GM12878 (cell line): ENCODE results near the gene WNK1. TPM values are rescaled to one million over a fixed set of nuclear protein-coding genes. Genes with fewer than 3 reads are reported as not detected.

Experiments used
- ATAC-seq: fragments of 200-7000 bp; cut with Tn5 transposase; 3 replicates; pipeline ENCODE4 v1.9.1; 2020; ENCODE audit warnings: mild to moderate bottlenecking, moderate library complexity
- BruUV-seq: library from RNA; stranded (reverse); fragments of 400-500 nt; replicated peaks from 2 replicates; lab custom pipeline; 2021; lab: Mats Ljungman, UMichigan
- CTCF ChIA-PET: fragments of 300-600 bp; sonication (Branson Sonifier 250); formaldehyde crosslinking; extraction: SDS; loops from one replicate; lab custom pipeline; 2021; ENCODE audit warnings: inconsistent platforms; lab: Yijun Ruan, JAX
- POLR2A ChIA-PET: fragments of 350-600 bp; formaldehyde crosslinking; extraction: SDS; loops from one replicate; lab custom pipeline; 2021; ENCODE audit warnings: inconsistent platforms; lab: Charles Lee
- RAD21 ChIA-PET: fragments of 300-600 bp; sonication (Branson Sonifier 250); formaldehyde crosslinking; loops from one replicate; lab custom pipeline; 2023; ENCODE audit warnings: antibody characterized with exemption; ENCODE audit not compliant: unreplicated experiment; lab: Charles Lee
- SMC1A ChIA-PET: fragments of 300-600 bp; sonication (Branson Sonifier 250); formaldehyde crosslinking; loops from one replicate; lab custom pipeline; 2023; ENCODE audit not compliant: unreplicated experiment, uncharacterized antibody; lab: Charles Lee
- DNase-seq: peaks from one replicate; pipeline ENCODE4 v3.0.0-alpha.2; 2011; ENCODE audit warnings: low read depth, low spot score
- FAIRE-seq: peaks from 3 replicates; lab custom pipeline; 2011; peaks lifted over from hg19 to GRCh38; lab: Jason Lieb, UNC
- H2AFZ ChIP-seq: 2 replicates; pipeline ENCODE4 v1.6.0; 2011; ENCODE audit warnings: low read depth, low read length, control low read depth; ENCODE audit not compliant: control insufficient read depth
- H3K27ac ChIP-seq: 2 replicates; pipeline ENCODE4 v1.5.1; 2011; ENCODE audit warnings: control low read depth; ENCODE audit not compliant: control insufficient read depth, insufficient read depth
- H3K27me3 ChIP-seq, 2 experiments: replicated peaks in 1 of 2; 2 replicates each; pipeline versions ENCODE4 v1.6.0 to v1.6.1; 2011; ENCODE audit warnings: low read length in 1 of 2; ENCODE audit not compliant: control insufficient read depth in 2 of 2, insufficient read depth in 2 of 2
- H3K36me3 ChIP-seq, 2 experiments: 2 replicates each; pipeline ENCODE4 v1.5.1; 2011; ENCODE audit warnings: low read length in 1 of 2; ENCODE audit not compliant: control insufficient read depth in 2 of 2, insufficient read depth in 2 of 2
- H3K4me1 ChIP-seq: 2 replicates; pipeline ENCODE4 v1.6.1; 2011; ENCODE audit warnings: mild to moderate bottlenecking, low read length, moderate library complexity, mixed read lengths; ENCODE audit not compliant: control insufficient read depth, insufficient read depth
- H3K4me2 ChIP-seq: 2 replicates; pipeline ENCODE4 v1.6.0; 2011; ENCODE audit warnings: control low read depth; ENCODE audit not compliant: control insufficient read depth, insufficient read depth
- H3K4me3 ChIP-seq: fragments of 200-600 bp; sonication (generic); 2 replicates; pipeline ENCODE4 v1.5.1; 2016
- H3K79me2 ChIP-seq: 2 replicates; pipeline ENCODE4 v1.6.0; 2011; ENCODE audit warnings: low read length; ENCODE audit not compliant: control insufficient read depth, insufficient read depth
- H3K9ac ChIP-seq: 2 replicates; pipeline ENCODE4 v1.8.0; 2011; ENCODE audit warnings: low read length, control low read depth, mixed read lengths; ENCODE audit not compliant: control insufficient read depth, insufficient read depth
- H3K9me3 ChIP-seq: replicated peaks from 3 replicates; pipeline ENCODE4 v1.5.1; 2011; ENCODE audit warnings: mild to moderate bottlenecking, low read length; ENCODE audit not compliant: control insufficient read depth, insufficient read depth
- H4K20me1 ChIP-seq: 2 replicates; pipeline ENCODE4 v1.6.0; 2011; ENCODE audit not compliant: control insufficient read depth, insufficient read depth
- BACH1 ChIP-seq: fragments of 450-650 bp; IDR thresholded peaks from 2 replicates; pipeline ENCODE4 v1.6.1; 2017; ENCODE audit warnings: mild to moderate bottlenecking, borderline replicate concordance
- BHLHE40 ChIP-seq, 2 experiments: fragments of 450-650 bp in 1 of 2; IDR thresholded peaks; 2 replicates each; pipeline ENCODE4 v1.6.1; 2011 to 2017; ENCODE audit warnings: low read depth in 2 of 2, borderline replicate concordance in 1 of 2, improper control_type of control experiment in 1 of 2, low read length in 1 of 2, mild to moderate bottlenecking in 1 of 2
- BMI1 ChIP-seq: fragments of 450-650 bp; IDR thresholded peaks from 2 replicates; pipeline ENCODE4 v1.6.1; 2016; ENCODE audit warnings: mild to moderate bottlenecking, moderate library complexity, borderline replicate concordance
- CBX5 ChIP-seq: sonication (generic); IDR thresholded peaks from 2 replicates; pipeline ENCODE4 v1.6.1; 2016; ENCODE audit warnings: low read depth, moderate library complexity, mild to moderate bottlenecking, inconsistent platforms
- E4F1 ChIP-seq: fragments of 450-650 bp; IDR thresholded peaks from 2 replicates; pipeline ENCODE4 v1.6.1; 2018; ENCODE audit warnings: borderline replicate concordance, mild to moderate bottlenecking; ENCODE audit not compliant: partially characterized antibody
- EP300 ChIP-seq, 2 experiments: fragments of 150-350 bp in 1 of 2; IDR thresholded peaks; 2 replicates each; pipeline ENCODE4 v1.6.1; 2011 to 2012; ENCODE audit warnings: low read depth in 2 of 2, low read length in 2 of 2, borderline replicate concordance in 1 of 2, improper control_type of control experiment in 1 of 2, inconsistent platforms in 1 of 2; ENCODE audit not compliant: control insufficient read depth in 1 of 2
- RB1 ChIP-seq: fragments of 450-650 bp; formaldehyde crosslinking; IDR thresholded peaks from 2 replicates; pipeline ENCODE4 v1.6.1; 2017; ENCODE audit warnings: mild to moderate bottlenecking, borderline replicate concordance
- RBBP5 ChIP-seq: fragments of 200-600 bp; sonication (generic); conservative IDR thresholded peaks from 2 replicates; pipeline ENCODE4 v1.6.1; 2016
- RELB ChIP-seq: fragments of 450-650 bp; IDR thresholded peaks from 2 replicates; pipeline ENCODE4 v1.6.1; 2017; ENCODE audit warnings: low read depth, mild to moderate bottlenecking, moderate library complexity
- SIN3A ChIP-seq: IDR thresholded peaks from 2 replicates; pipeline ENCODE4 v1.6.1; 2012; ENCODE audit warnings: low read depth, low read length, improper control_type of control experiment
- ZNF384 ChIP-seq: IDR thresholded peaks from 2 replicates; pipeline ENCODE4 v1.6.1; 2012; ENCODE audit warnings: low read depth, mild to moderate bottlenecking, low read length, improper control_type of control experiment, borderline replicate concordance
- WGBS: methylation state at CpG from one replicate; pipeline ENCODE4 v1.1.6; 2016; ENCODE audit warnings: low lambda C conversion rate; ENCODE audit not compliant: insufficient replicate concordance, insufficient coverage; ENCODE audit errors: missing lambda C conversion rate; 5-methylcytosine and 5-hydroxymethylcytosine counted together
- in situ Hi-C: fragments of 300-500 bp; cut with MboI; formaldehyde crosslinking; loops from 9 replicates; pipeline ENCODE4 v1.14.3; 2018; ENCODE audit warnings: mixed read lengths
- intact Hi-C: fragments of 100-400 bp; cut with micrococcal nuclease; formaldehyde crosslinking; loops from one replicate; pipeline ENCODE4 v1.14.2; 2022; ENCODE audit not compliant: unreplicated experiment
- polyA plus RNA-seq, 11 experiments: library from polyadenylated mRNA; depleted of rRNA in 4 of 11; unstranded in 6 of 11; stranded (reverse) in 5 of 11; fragments of >200 nt; fragmentation: Nextera tagmentation in 4 of 11; fragmentation: Illumina TruSeq in 1 of 11; extraction: Ambion mirVana in 4 of 11; extraction: Trizol in 1 of 11; gene quantifications; 1 replicate in 1 of 11; 2 replicates in 10 of 11; pipeline versions ENCODE4 v1.2.1 to v1.2.3, GENCODE V29; 2011 to 2016; ENCODE audit warnings: inconsistent platforms in 2 of 11, missing spikeins in 2 of 11, low read depth in 1 of 11
- total RNA-seq, 4 experiments: library from RNA; depleted of rRNA in 3 of 4; stranded (reverse); fragments of >200 nt in 3 of 4; fragmentation: Illumina TruSeq in 1 of 4; extraction: Trizol in 1 of 4; gene quantifications; 2 replicates each; pipeline versions ENCODE4 v1.2.1 to v1.2.3, GENCODE V29; 2013 to 2021
- TF ChIP-seq, protein P1 (sequence below): fragments of 450-650 bp; formaldehyde crosslinking; IDR thresholded peaks from 2 replicates; pipeline ENCODE4 v1.4.0; 2022; ENCODE audit warnings: mild to moderate bottlenecking, moderate library complexity
- TF ChIP-seq, protein P2 (sequence below): IDR thresholded peaks from 2 replicates; pipeline ENCODE4 v1.6.1; 2011; ENCODE audit warnings: low read depth, low read length, improper control_type of control experiment, borderline replicate concordance

The WNK1 gene
- total and polyA plus RNA-seq, 10 of the 15 experiments (the other 5 are each of a cell fraction or from before 2014, with no cell fraction given), result 9.6 to 151 (median 86.6) TPM

DNA sequence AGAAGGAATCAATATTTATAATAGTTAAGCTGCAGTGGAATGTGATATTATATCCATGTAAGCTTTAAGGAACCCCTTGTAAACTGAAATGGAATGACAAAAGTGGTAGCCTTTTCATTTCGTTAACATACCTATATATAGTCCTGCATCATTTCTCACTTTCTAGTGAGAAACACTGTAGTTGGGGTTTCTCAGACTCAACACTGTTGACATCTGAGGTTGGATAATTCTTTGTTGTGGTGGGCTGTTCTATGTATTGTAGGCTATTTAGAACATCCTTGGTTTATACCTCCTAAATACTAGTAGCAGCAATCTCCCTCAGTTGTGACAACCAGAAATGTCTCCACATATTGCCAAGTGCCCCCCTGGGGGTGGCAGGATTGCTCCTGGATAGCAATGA is 118.0 kb downstream of the WNK1 start (continued):
- TF ChIP-seq, protein P1, sequence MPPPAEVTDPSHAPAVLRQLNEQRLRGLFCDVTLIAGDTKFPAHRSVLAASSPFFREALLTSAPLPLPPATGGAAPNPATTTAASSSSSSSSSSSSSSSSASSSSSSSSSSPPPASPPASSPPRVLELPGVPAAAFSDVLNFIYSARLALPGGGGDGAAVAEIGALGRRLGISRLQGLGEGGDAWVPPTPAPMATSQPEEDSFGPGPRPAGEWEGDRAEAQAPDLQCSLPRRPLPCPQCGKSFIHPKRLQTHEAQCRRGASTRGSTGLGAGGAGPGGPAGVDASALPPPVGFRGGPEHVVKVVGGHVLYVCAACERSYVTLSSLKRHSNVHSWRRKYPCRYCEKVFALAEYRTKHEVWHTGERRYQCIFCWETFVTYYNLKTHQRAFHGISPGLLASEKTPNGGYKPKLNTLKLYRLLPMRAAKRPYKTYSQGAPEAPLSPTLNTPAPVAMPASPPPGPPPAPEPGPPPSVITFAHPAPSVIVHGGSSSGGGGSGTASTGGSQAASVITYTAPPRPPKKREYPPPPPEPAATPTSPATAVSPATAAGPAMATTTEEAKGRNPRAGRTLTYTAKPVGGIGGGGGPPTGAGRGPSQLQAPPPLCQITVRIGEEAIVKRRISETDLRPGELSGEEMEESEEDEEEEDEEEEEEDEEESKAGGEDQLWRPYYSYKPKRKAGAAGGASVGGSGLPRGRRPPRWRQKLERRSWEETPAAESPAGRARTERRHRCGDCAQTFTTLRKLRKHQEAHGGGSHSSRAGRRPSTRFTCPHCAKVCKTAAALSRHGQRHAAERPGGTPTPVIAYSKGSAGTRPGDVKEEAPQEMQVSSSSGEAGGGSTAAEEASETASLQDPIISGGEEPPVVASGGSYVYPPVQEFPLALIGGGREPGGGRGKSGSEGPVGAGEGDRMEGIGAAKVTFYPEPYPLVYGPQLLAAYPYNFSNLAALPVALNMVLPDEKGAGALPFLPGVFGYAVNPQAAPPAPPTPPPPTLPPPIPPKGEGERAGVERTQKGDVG (CRISPR knock-in tag), result no peak
- TF ChIP-seq, all 136 proteins: peak for 5

GRCh38 chr12:873954-874353 is 121.6 kb downstream of the WNK1 start:
- ChIA-PET CTCF (interaction anchor here (0.8 to 3.5 kb wide), 8 partner anchors 11 to 297 kb away, joined by 3 to 15 read pairs (median 4); no protein-coding TSS in a partner anchor), POLR2A (interaction anchor here (1.3 to 1.4 kb wide), 2 partner anchors 9 to 14 kb away, joined by 4 read pairs; no protein-coding TSS in a partner anchor), SMC1A (interaction anchor here (0.6 to 3.4 kb wide), 10 partner anchors 11 to 1398 kb away, joined by 3 to 12 read pairs (median 4); partner anchors contain the start of gene WNK1), RAD21 (interaction anchor here (0.9 to 1.5 kb wide), 4 partner anchors 58 to 298 kb away, joined by 3 to 4 read pairs (median 3); no protein-coding TSS in a partner anchor)
- intact Hi-C loops, result loop anchor here (10.0 kb wide), 1 partner anchor 309 kb away; no protein-coding TSS in a partner anchor
- H3K9ac ChIP-seq, result no peak overlapping the region
- no peak overlapping the region for H2AFZ ChIP-seq
- FAIRE-seq (no peak), ATAC-seq (peak; percentile 26), DNase-seq (no peak)
- no peaks in the 10 kb centered on the region for H3K79me2 ChIP-seq
- no peaks in the 10 kb centered on the region for H3K27me3 ChIP-seq
- no peaks in the 10 kb centered on the region for H3K4me1 ChIP-seq
- H3K4me2 ChIP-seq, result no peak overlapping the region
- no peaks in the 10 kb centered on the region for H3K9me3 ChIP-seq
- in situ Hi-C loops, result no loop called here
- no peak overlapping the region for H3K4me3 ChIP-seq
- BruUV-seq, result no TSS peak
- H4K20me1 ChIP-seq, result no peaks in the 10 kb centered on the region
- no peak overlapping the region for H3K27ac ChIP-seq
- WGBS, result 58% methylated on average over 2 of the region's 2 CpGs
- peaks cover 2 to 17% of the 10 kb centered on the region in 2 experiments for H3K36me3 ChIP-seq
- TF ChIP-seq RB1 (no peak), RELB (no peak), E4F1 (no peak), CBX5 (no peak), SIN3A (no peak), BACH1 (no peak), BMI1 (no peak), EP300 (IDR thresholded peaks at IDR 0.05; ENCODE audit: borderline replicate concordance in 1 of 2, control insufficient read depth in 1 of 2, low read depth in 2 of 2, low read length in 2 of 2) (no peak), ZNF384 (no peak), RBBP5 (no peak), BHLHE40 (IDR thresholded peaks at IDR 0.05; ENCODE audit: borderline replicate concordance in 1 of 2, low read depth in 2 of 2, low read length in 1 of 2) (no peak)
- TF ChIP-seq, protein P2, sequence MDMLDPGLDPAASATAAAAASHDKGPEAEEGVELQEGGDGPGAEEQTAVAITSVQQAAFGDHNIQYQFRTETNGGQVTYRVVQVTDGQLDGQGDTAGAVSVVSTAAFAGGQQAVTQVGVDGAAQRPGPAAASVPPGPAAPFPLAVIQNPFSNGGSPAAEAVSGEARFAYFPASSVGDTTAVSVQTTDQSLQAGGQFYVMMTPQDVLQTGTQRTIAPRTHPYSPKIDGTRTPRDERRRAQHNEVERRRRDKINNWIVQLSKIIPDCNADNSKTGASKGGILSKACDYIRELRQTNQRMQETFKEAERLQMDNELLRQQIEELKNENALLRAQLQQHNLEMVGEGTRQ, result no peak
